Measurements from ENCODE around the gene AUTS2. TPM values are rescaled to one million over a fixed set of nuclear protein-coding genes. Genes with fewer than 3 reads are reported as not detected.

Gene AUTS2
- total RNA-seq, 1 donor from 2014 or later = 94.1 TPM

DNA sequence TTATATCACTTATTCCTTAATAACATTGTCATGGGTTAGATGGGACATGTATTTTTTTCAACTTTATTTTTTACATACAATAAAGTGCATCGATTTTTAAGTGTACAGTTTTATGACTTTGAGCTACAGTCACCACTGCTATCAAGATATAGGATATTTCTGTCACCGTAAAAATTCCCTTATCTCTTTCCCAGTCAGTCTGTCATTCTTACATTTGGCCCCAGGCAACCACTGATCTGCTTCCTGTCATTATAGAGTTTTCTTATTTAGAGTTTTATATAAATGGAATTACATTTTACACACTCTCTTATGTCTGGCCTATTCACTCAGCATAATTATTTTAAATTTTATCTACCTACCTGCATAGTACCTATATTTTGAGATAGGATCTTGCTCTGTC is 145.2 kb downstream of the AUTS2 start:
- Mint-ChIP-seq H3K36me3 (peaks cover 7% of the 10 kb centered on the region), H3K9me3 (no peaks in the 10 kb centered on the region), H3K27ac (no peak overlapping the region), H3K27me3 (no peaks in the 10 kb centered on the region), H3K4me1 (ENCODE audit: unreplicated experiment) (peaks cover 45% of the 10 kb centered on the region), H3K4me3 (no peak overlapping the region)
- no peak for TF ChIP-seq CTCF (conservative IDR thresholded peaks at IDR 0.05)
- DNase-seq (ENCODE audit: extremely low spot score, unreplicated experiment) = no peak

- Mint-ChIP-seq H3K9me3 (no peaks in the 10 kb centered on the region), H3K36me3 (peaks cover 7% of the 10 kb centered on the region), H3K4me3 (no peak overlapping the region), H3K4me1 (ENCODE audit: unreplicated experiment) (peaks cover 44% of the 10 kb centered on the region), H3K27ac (no peak overlapping the region), H3K27me3 (no peaks in the 10 kb centered on the region)
- TF ChIP-seq CTCF (conservative IDR thresholded peaks at IDR 0.05) = no peak
- DNase-seq (ENCODE audit: extremely low spot score, unreplicated experiment) = no peak
Measured at GRCh38 chr7:69744026-69744425, 145.8 kb downstream of the AUTS2 start.

GRCh38 chr7:69746383-69746782 is 148.1 kb downstream of the AUTS2 start:
- DNase-seq (ENCODE audit: extremely low spot score, unreplicated experiment) = no peak
- Mint-ChIP-seq H3K36me3 (peaks cover 7% of the 10 kb centered on the region), H3K4me3 (no peak overlapping the region), H3K27me3 (no peaks in the 10 kb centered on the region), H3K4me1 (ENCODE audit: unreplicated experiment) (peaks cover 51% of the 10 kb centered on the region), H3K9me3 (no peaks in the 10 kb centered on the region), H3K27ac (no peak overlapping the region)
- no peak for TF ChIP-seq CTCF (conservative IDR thresholded peaks at IDR 0.05)

- Mint-ChIP-seq H3K9me3 (no peaks in the 10 kb centered on the region), H3K4me1 (ENCODE audit: unreplicated experiment) (peaks cover 54% of the 10 kb centered on the region), H3K27me3 (no peaks in the 10 kb centered on the region), H3K27ac (no peak overlapping the region), H3K36me3 (peaks cover 7% of the 10 kb centered on the region), H3K4me3 (no peak overlapping the region)
- no peak for DNase-seq (ENCODE audit: extremely low spot score, unreplicated experiment)
- TF ChIP-seq CTCF (conservative IDR thresholded peaks at IDR 0.05) = no peak
Measured at GRCh38 chr7:69747144-69747543, 148.9 kb downstream of the AUTS2 start.

- Mint-ChIP-seq H3K27ac (no peak overlapping the region), H3K4me3 (no peak overlapping the region), H3K36me3 (peaks cover 7% of the 10 kb centered on the region), H3K27me3 (no peaks in the 10 kb centered on the region), H3K4me1 (ENCODE audit: unreplicated experiment) (peaks cover 55% of the 10 kb centered on the region), H3K9me3 (no peaks in the 10 kb centered on the region)
- DNase-seq (ENCODE audit: extremely low spot score, unreplicated experiment) = no peak
- no peak for TF ChIP-seq CTCF (conservative IDR thresholded peaks at IDR 0.05)
Measured at GRCh38 chr7:69748530-69748929, 150.3 kb downstream of the AUTS2 start.

DNA sequence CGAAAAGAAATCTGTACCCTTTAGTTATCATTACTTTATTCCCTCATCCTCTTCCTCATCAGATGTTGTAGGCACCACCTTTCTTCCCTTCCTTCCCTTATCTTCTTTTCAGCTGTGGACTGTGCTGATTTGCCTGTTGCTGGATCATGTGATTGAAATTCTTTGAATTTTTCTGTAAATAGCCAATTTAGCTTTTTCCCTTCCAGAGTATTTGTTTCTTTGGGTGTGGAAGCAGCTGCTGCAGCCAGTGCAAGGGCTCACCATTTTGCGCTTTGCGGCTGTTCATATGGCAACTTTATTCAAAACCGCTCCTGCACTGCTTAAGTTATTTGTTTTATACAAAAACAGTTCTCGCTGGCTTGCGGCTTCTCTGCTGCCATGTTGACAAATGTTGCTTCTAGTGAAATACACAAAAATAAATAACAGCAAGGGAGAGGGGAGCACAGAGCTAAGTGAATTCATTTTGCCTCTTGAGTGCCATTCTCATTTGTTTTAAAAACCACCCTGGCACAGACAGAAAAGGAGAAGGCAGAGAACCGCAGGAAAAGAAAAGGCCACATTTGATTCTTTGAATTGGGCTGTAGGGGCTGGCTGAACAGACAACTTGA is 151.2 kb downstream of the AUTS2 start:
- H3K9me3 Mint-ChIP-seq = no peaks in the 10 kb centered on the region
- H3K4me3 Mint-ChIP-seq = no peak overlapping the region
- H3K4me1 Mint-ChIP-seq (ENCODE audit: unreplicated experiment) = peaks cover 52% of the 10 kb centered on the region

More for the DNA sequence above, 151.2 kb downstream of the AUTS2 start:
- peaks cover 7% of the 10 kb centered on the region for H3K36me3 Mint-ChIP-seq
- no peak for DNase-seq (ENCODE audit: extremely low spot score, unreplicated experiment)
- no peak overlapping the region for H3K27ac Mint-ChIP-seq
- no peaks in the 10 kb centered on the region for H3K27me3 Mint-ChIP-seq
- TF ChIP-seq CTCF (conservative IDR thresholded peaks at IDR 0.05) = no peak
